Hepatocyte (in vitro differentiated cells): ENCODE results near the gene FNBP1L.

Experiments used
- CTCF ChIP-seq: fragments of 200-600 bp; sonication (generic); IDR thresholded peaks from 2 replicates; pipeline ENCODE4 v1.5.1; 2016; ENCODE audit warnings: antibody characterized with exemption, mild to moderate bottlenecking; ENCODE audit not compliant: poor library complexity
- EZH2 ChIP-seq: fragments of 200-600 bp; sonication (generic); IDR thresholded peaks from 2 replicates; pipeline ENCODE4 v1.6.1; 2016; ENCODE audit warnings: antibody characterized with exemption, mild to moderate bottlenecking, borderline replicate concordance

DNA sequence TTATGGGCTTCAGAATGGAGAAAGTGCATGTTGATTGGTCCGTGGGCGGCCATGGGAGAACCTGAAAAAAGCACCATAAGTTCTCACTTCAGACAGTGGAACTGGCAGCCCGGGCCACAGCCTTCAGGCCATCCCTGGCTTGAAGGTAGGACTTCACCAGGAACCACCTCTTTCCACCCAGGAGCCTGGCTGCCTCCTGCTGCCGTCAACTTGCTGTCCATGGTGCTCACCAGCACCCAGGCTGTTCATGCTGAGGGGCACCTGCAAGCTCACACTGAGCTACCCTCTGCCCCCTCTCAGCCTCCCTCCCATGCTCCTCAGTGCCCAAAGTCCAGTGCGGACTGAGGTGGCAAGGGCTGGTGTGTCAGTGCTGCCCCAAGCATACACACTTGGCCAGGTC lies 12.9 kb upstream of the FNBP1L start:
- TF ChIP-seq CTCF (no peak), EZH2 (no peak)
